KOPT-K1 (cell line): ENCODE measurements around the gene KDM7A.
"Not testable (repeated sequence)": the region's sequence is repeated elsewhere in the genome, so short reads cannot be mapped to it uniquely, and the experiment has no call there.

ENCODE experiments used
- H3K27ac ChIP-seq: fragments of 200-600 bp; sonication (generic); 2 replicates; pipeline ENCODE4 v1.5.1; 2016; ENCODE audit warnings: antibody characterized with exemption, mild to moderate bottlenecking, low read depth, low read length; ENCODE audit not compliant: poor library complexity, severe bottlenecking
- H3K36me3 ChIP-seq: fragments of 200-600 bp; sonication (generic); 2 replicates; pipeline ENCODE4 v1.5.1; 2017; ENCODE audit warnings: antibody characterized with exemption, mild to moderate bottlenecking, low read length, moderate library complexity; ENCODE audit not compliant: insufficient read depth
- H3K9me3 ChIP-seq: fragments of 200-600 bp; sonication (generic); 2 replicates; pipeline ENCODE4 v1.5.1; 2017; ENCODE audit warnings: antibody characterized with exemption, low read length, mild to moderate bottlenecking; ENCODE audit not compliant: insufficient read depth, poor library complexity, severe bottlenecking

Gene KDM7A

GRCh38 chr7:140209866-140210609 lies 33.3 kb upstream of the KDM7A start:
- H3K9me3 ChIP-seq: no peaks in the 10 kb centered on the region
- no peaks in the 10 kb centered on the region for H3K36me3 ChIP-seq
- no peak overlapping the region for H3K27ac ChIP-seq

GRCh38 chr7:140206616-140207389 lies 30.0 kb upstream of the KDM7A start:
- Histone ChIP-seq H3K36me3 (no peaks in the 10 kb centered on the region), H3K27ac (no peak overlapping the region), H3K9me3 (peaks cover 7% of the 10 kb centered on the region)

- no peak overlapping the region for H3K27ac ChIP-seq
- H3K36me3 ChIP-seq: no peaks in the 10 kb centered on the region
- H3K9me3 ChIP-seq: peaks cover 7% of the 10 kb centered on the region
Observed at GRCh38 chr7:140205600-140205999, 28.8 kb upstream of the KDM7A start.

- Histone ChIP-seq H3K9me3 (peaks cover 7% of the 10 kb centered on the region), H3K27ac (no peak overlapping the region), H3K36me3 (no peaks in the 10 kb centered on the region)
Observed at GRCh38 chr7:140203556-140203955, 26.8 kb upstream of the KDM7A start.

DNA sequence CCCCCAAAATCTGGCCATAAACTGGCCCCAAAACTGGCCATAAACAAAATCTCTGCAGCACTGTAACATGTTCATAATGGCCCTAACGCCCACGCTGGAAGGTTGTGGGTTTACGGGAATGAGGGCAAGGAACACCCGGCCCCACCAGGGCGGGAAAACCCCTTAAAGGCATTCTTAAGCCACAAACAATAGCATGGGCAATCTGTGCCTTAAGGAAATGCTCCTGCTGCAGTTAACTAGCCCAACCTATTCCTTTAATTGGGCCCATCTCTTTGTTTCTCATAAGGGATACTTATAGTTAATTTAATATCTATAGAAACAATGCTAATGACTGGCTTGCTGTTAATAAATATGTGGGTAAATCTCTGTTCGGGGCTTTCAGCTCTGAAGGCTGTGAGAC lies 26.2 kb upstream of the KDM7A start:
- not testable (repeated sequence) for H3K9me3 ChIP-seq, H3K36me3 ChIP-seq, H3K27ac ChIP-seq

- no peak overlapping the region for H3K27ac ChIP-seq
- no peaks in the 10 kb centered on the region for H3K36me3 ChIP-seq
- peaks cover 7% of the 10 kb centered on the region for H3K9me3 ChIP-seq
Observed at GRCh38 chr7:140201393-140201792, 24.6 kb upstream of the KDM7A start.

- Histone ChIP-seq H3K36me3 (no peaks in the 10 kb centered on the region), H3K9me3 (peaks cover 7% of the 10 kb centered on the region), H3K27ac (no peak overlapping the region)
Observed at GRCh38 chr7:140200061-140200989, 23.5 kb upstream of the KDM7A start.

DNA sequence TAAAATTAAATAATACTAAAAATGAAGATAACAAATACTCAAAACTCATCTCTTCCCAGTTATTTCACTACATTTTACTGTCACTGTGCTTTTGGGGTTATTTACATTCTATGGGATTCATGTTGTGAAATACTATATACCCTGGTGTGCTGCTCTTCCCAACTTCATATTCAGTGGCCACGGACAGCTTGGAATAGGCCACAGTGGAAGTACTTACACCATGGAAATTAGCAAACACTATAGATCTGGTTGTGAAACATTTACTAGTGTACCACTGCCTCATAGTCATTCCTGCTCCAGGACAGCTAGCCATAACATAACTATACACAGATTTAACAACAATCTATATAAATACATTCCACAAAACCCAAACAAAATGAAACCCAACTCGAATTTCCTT lies 21.2 kb upstream of the KDM7A start:
- Histone ChIP-seq H3K27ac (no peak overlapping the region), H3K9me3 (no peaks in the 10 kb centered on the region), H3K36me3 (no peaks in the 10 kb centered on the region)

GRCh38 chr7:140197218-140197890 lies 20.6 kb upstream of the KDM7A start:
- Histone ChIP-seq H3K27ac (no peak overlapping the region), H3K36me3 (no peaks in the 10 kb centered on the region), H3K9me3 (no peaks in the 10 kb centered on the region)

GRCh38 chr7:140196361-140197217 lies 19.8 kb upstream of the KDM7A start:
- Histone ChIP-seq H3K9me3 (no peaks in the 10 kb centered on the region), H3K27ac (no peak overlapping the region), H3K36me3 (no peaks in the 10 kb centered on the region)

DNA sequence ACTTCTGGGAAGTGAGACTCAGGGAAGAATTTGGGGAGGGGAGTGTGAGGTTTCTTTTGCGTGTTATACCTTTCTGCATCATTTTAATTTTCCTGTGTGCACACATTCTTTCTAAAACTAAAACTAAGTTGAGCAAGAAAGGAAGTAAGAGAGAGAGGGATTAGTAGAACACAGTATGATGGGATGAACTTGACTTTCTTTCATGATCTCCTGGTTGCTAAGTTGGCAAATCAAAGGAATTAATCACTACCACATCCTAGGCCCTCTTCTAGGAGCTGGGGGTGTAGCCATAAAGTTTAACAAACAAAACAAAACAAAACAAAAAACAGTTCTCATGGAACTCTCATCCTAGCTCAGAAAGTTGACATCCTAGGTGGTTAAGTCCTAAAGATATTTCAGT lies 19.1 kb upstream of the KDM7A start:
- no peaks in the 10 kb centered on the region for H3K9me3 ChIP-seq
- no peaks in the 10 kb centered on the region for H3K36me3 ChIP-seq
- no peak overlapping the region for H3K27ac ChIP-seq

GRCh38 chr7:140192620-140193019 lies 15.8 kb upstream of the KDM7A start:
- Histone ChIP-seq H3K9me3 (no peaks in the 10 kb centered on the region), H3K36me3 (no peaks in the 10 kb centered on the region)

DNA sequence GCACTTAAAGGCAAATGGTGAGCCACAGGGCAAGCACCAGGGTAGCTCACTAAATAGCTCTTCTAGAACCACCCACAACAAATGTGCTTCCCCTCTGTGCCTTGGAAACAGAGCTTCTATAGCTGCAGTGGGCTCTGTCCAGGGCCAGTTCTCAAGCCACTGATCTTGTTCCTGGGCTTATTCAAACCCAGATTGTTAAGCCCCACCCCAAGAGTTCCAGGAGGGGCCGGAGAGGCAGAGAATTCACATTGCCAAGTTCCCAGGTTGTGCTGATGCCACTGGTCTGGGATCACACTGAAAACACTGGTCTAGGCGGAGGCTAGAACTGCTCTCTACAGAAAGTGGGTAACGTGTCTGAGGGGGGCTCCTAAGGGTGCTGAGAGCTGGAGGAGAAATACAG lies 15.4 kb upstream of the KDM7A start:
- H3K9me3 ChIP-seq: no peaks in the 10 kb centered on the region
- H3K36me3 ChIP-seq: no peaks in the 10 kb centered on the region
- no peak overlapping the region for H3K27ac ChIP-seq

More at GRCh38 chr7:140192620-140193019, 15.8 kb upstream of the KDM7A start:
- no peak overlapping the region for H3K27ac ChIP-seq

GRCh38 chr7:140190588-140190987 lies 13.8 kb upstream of the KDM7A start:
- H3K9me3 ChIP-seq: no peaks in the 10 kb centered on the region

More at GRCh38 chr7:140190588-140190987, 13.8 kb upstream of the KDM7A start:
- Histone ChIP-seq H3K27ac (no peak overlapping the region), H3K36me3 (no peaks in the 10 kb centered on the region)
